ENCODE data around the gene CIDEA.

- TF ChIP-seq POLR2A (IDR thresholded peaks at IDR 0.05; ENCODE audit: low read length) (no peak), GATA1 (IDR thresholded peaks at IDR 0.05; ENCODE audit: low read depth, low read length) (no peak)
These were observed 64.7 kb downstream of the CIDEA start for GRCh38 chr18:12318857-12319256.

Data from erythroblast (primary cell).